Ovary (tissue), 9 donors: ENCODE results near the gene NUP93. TPM values are rescaled to one million over a fixed set of nuclear protein-coding genes. Genes with fewer than 3 reads are reported as not detected.

ENCODE experiments used
- DNase-seq, 5 donors: peaks; one replicate each; pipeline ENCODE4 v3.0.0-alpha.2; 2019 to 2020
- H3K27ac ChIP-seq, 2 donors: fragments of 200-600 bp; one replicate each; pipeline versions ENCODE4 v1.5.1 to v1.8.0; 2019 to 2022
- H3K27me3 ChIP-seq: fragments of 200-600 bp; one replicate; pipeline ENCODE4 v1.8.0; 2022
- H3K36me3 ChIP-seq: fragments of 200-600 bp; sonication (generic); one replicate; pipeline ENCODE4 v1.5.1; 2019
- H3K4me1 ChIP-seq: one replicate; pipeline ENCODE4 v1.8.1; 2013; ENCODE audit warnings: mild to moderate bottlenecking, moderate library complexity; ENCODE audit not compliant: insufficient read depth
- H3K4me3 ChIP-seq: fragments of 200-600 bp; sonication (generic); one replicate; pipeline ENCODE4 v1.5.1; 2017
- H3K9me3 ChIP-seq, 2 donors: fragments of 200-600 bp in 1 of 2; sonication (generic) in 1 of 2; one replicate each; pipeline versions ENCODE4 v1.5.1 to v1.8.1; 2013 to 2019; ENCODE audit warnings: mild to moderate bottlenecking in 1 of 2, moderate library complexity in 1 of 2
- CTCF ChIP-seq, 3 donors: fragments of 450-650 bp in 2 of 3; fragments of 200-600 bp in 1 of 3; IDR thresholded peaks; one replicate each; pipeline versions ENCODE4 v1.5.1 to v1.8.0; 2016 to 2022; ENCODE audit warnings: antibody characterized with exemption in 3 of 3, mild to moderate bottlenecking in 1 of 3
- EP300 ChIP-seq: sonication (generic); formaldehyde crosslinking; IDR thresholded peaks from one replicate; pipeline ENCODE4 v1.6.1; 2017; ENCODE audit warnings: antibody characterized with exemption
- POLR2A ChIP-seq: fragments of 450-650 bp; IDR thresholded peaks from one replicate; pipeline ENCODE4 v1.6.1; 2017; ENCODE audit warnings: antibody characterized with exemption, mild to moderate bottlenecking, moderate library complexity
- WGBS, 3 donors: extraction: QIAGEN DNeasy Blood & Tissue Kit in 1 of 3; methylation state at CpG; one replicate each; pipeline versions ENCODE4 v1.1.5 to v1.1.7; 2013 to 2017; 5-methylcytosine and 5-hydroxymethylcytosine counted together
- intact Hi-C, 4 donors: fragments of 100-400 bp; cut with DNase I; formaldehyde crosslinking; loops; one replicate each; pipeline versions ENCODE4 v1.11.0 to v1.15.1; 2022 to 2023
- polyA plus RNA-seq, 2 donors: library from polyadenylated mRNA; stranded (reverse); fragments of 200-250 nt in 1 of 2; fragments of 350-450 nt in 1 of 2; fragmentation: Illumina TruSeq in 1 of 2; extraction: RNeasy Lipid Tissue Mini Kit (QIAGEN cat#74804) in 1 of 2; gene quantifications; one replicate each; pipeline ENCODE4 v1.2.3, GENCODE V29; 2013 to 2014
- total RNA-seq, 7 donors: library from RNA; depleted of rRNA in 2 of 7; stranded (reverse); fragments of >200 nt in 2 of 7; fragmentation: NEBNext Ultra II Directional in 3 of 7; extraction: Animal tissue kit (Norgen Biotek cat#: 25700) in 3 of 7; gene quantifications; one replicate each; pipeline versions ENCODE4 v1.1.0 to v1.2.4, GENCODE V29; 2016 to 2023
- donor health status: DM: no; HTN: no; CAD: no; lungs with moderate emphysema.
- donor health status: DM: no; HTN: no; CAD: no.
- donor health status: Bipolar disorder and iron deficiency.
- donor health status: DM: yes; HTN: yes; CAD: no.
- donor health status: DM: no; HTN: no; CAD: no.
- donor health status: DM: yes; HTN: yes; CAD: no.

NUP93 gene
- total and polyA plus RNA-seq, 9 donors: 24.1 to 53.9 (median 42.7) TPM

DNA sequence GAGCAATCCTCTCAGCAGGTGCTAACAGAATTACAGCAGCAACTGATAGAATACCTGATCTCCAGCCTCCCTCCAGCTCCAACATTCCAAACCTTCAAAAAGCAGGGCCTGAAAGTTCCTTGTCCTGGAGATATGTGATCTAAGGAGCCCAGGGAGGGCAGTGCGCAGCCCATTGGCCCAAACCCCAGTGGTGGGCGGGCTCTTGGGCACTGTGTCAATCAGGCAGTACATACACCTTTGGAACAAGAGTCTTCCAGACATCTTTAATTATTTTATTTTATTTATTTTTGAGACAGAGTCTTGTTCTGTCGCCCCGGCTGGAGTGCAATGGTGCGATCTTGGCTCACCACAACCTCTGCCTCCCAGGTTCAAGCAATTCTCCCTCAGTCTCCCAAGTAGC is 159.3 kb downstream of the NUP93 start:
- TF ChIP-seq CTCF (IDR thresholded peaks at IDR 0.05) (no peak), POLR2A (no peak), EP300 (no peak)
- no peak for DNase-seq
- Histone ChIP-seq H3K36me3 (no peaks in the 10 kb centered on the region), H3K4me3 (no peak overlapping the region), H3K27ac (no peak overlapping the region), H3K9me3 (no peaks in the 10 kb centered on the region), H3K4me1 (no peaks in the 10 kb centered on the region), H3K27me3 (no peaks in the 10 kb centered on the region)
- WGBS, 3 donors: 91 to 94% (median 92%) methylated on average over 5 of the region's 5 CpGs
- intact Hi-C loops: no loop called here

- intact Hi-C loops: no loop called here
- DNase-seq: no peak
- TF ChIP-seq EP300: no peak
- TF ChIP-seq CTCF (IDR thresholded peaks at IDR 0.05): no peak
- no peak for TF ChIP-seq POLR2A
- WGBS, 3 donors: 59 to 69% (median 64%) methylated on average over 11 of the region's 11 CpGs
- H3K4me3 ChIP-seq: no peak overlapping the region
- no peak overlapping the region for H3K27ac ChIP-seq
- H3K4me1 ChIP-seq: no peaks in the 10 kb centered on the region
- H3K27me3 ChIP-seq: no peaks in the 10 kb centered on the region
- no peaks in the 10 kb centered on the region for H3K9me3 ChIP-seq
- H3K36me3 ChIP-seq: no peaks in the 10 kb centered on the region
Measured at GRCh38 chr16:56891685-56892084, 161.8 kb downstream of the NUP93 start.

DNA sequence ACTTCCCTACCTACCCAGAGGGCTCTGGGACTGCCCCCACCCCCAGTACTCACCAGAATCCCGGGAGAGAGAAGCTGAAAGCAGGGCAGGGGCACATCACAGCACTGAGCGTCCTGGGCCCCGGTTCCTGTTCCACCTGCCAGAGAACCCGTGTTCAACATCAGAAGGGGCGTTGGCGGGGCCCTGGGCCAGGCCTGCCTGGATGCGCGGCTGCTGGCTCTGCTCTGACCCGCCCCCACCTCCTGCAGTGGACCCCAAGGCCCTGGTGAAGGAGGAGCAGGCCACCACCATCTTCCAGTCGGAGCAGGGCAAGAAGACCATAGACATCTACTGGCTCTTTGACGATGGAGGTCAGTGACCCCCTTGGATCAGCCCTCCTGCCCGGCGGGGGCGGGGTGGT is 162.8 kb downstream of the NUP93 start:
- no peak for DNase-seq
- H3K27ac ChIP-seq: no peak overlapping the region
- 83 to 86% (median 85%) methylated on average over 13 to 14 of the region's 14 CpGs for WGBS, 3 donors
- no peak overlapping the region for H3K4me3 ChIP-seq
- no peaks in the 10 kb centered on the region for H3K27me3 ChIP-seq
- H3K9me3 ChIP-seq: no peaks in the 10 kb centered on the region
- intact Hi-C loops: no loop called here
- H3K4me1 ChIP-seq: no peaks in the 10 kb centered on the region
- no peaks in the 10 kb centered on the region for H3K36me3 ChIP-seq
- no peak for TF ChIP-seq POLR2A

GRCh38 chr16:56894331-56894917 is 164.5 kb downstream of the NUP93 start:
- intact Hi-C loops: no loop called here
- 91 to 92% (median 92%) methylated on average over 12 of the region's 12 CpGs for WGBS, 3 donors
- no peak for DNase-seq
- Histone ChIP-seq H3K27ac (no peak overlapping the region), H3K36me3 (no peaks in the 10 kb centered on the region), H3K9me3 (no peaks in the 10 kb centered on the region), H3K27me3 (no peaks in the 10 kb centered on the region), H3K4me1 (no peaks in the 10 kb centered on the region), H3K4me3 (no peak overlapping the region)
- TF ChIP-seq POLR2A (no peak), EP300 (no peak), CTCF (IDR thresholded peaks at IDR 0.05) (no peak)

DNA sequence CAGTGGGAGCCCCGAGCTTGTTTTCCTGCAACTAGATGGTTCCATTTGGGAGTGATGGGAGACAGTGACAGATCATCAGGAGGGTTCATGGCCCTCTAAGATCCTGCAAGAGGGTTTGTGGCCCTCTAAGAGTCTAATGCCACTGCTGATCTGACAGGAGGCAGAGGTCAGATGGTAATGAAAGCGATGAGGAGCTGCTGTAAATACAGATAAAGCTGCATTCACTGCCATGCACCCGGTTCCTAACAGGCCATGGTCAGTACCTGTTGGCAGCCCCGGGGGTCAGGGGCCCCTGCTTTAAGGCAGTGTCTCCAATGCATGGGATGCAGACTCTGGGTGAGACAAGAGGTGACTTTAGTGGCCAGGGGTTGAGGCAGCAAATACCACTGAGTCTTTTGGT is 165.9 kb downstream of the NUP93 start:
- 63 to 75% (median 73%) methylated on average over 4 of the region's 4 CpGs for WGBS, 3 donors
- no peak for TF ChIP-seq CTCF (IDR thresholded peaks at IDR 0.05)
- no peak for TF ChIP-seq POLR2A
- no peak for TF ChIP-seq EP300
- H3K9me3 ChIP-seq: no peaks in the 10 kb centered on the region
- H3K27ac ChIP-seq: no peak overlapping the region
- no peaks in the 10 kb centered on the region for H3K27me3 ChIP-seq
- H3K36me3 ChIP-seq: no peaks in the 10 kb centered on the region
- no peak for DNase-seq
- no peaks in the 10 kb centered on the region for H3K4me1 ChIP-seq
- intact Hi-C loops: no loop called here
- no peak overlapping the region for H3K4me3 ChIP-seq
